GM18526 (cell line): Measurements from ENCODE around the gene MYO3B.

Experiments
- POLR2A ChIP-seq: IDR thresholded peaks from 3 replicates; pipeline ENCODE4 v1.6.1; 2011; ENCODE audit not compliant: insufficient read length; ENCODE audit errors: extremely low read depth

Gene MYO3B

DNA sequence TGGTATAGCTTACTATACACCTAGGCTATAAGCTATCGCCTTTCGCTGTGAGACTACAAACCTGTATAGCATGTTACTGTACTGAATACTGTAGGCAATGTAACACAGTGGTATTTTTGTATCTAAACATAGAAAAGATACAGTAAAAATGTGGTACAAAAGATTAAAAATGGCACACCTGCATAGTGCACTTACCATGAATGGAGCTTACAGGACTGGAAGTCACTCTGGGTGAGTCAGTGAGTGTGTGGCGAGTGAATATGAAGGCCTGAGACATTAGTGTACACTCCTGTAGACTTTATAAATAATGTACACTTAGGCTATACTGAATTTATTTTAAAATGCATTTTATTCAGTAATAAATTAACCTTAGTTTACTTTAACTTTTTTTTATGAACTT, 279.0 kb downstream of the MYO3B start:
- no peak for TF ChIP-seq POLR2A

DNA sequence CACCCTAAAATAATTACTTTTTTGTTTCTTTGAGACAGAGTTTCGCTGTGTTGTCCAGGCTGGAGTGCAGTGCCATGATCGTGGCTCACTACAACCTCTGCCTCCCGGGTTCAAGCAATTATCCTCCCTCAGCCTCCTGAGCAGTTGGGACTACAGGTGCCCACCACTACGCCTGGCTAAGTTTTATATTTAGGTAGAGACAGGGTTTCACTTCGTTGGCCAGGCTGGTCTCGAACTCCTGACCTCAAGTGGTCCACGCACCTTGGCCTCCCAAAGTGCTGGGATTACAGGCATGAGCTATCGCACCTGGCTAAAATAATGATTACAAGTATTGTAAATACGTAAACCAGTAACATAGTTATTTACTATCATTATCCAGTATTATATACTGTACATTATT, 279.8 kb downstream of the MYO3B start:
- no peak for TF ChIP-seq POLR2A

DNA sequence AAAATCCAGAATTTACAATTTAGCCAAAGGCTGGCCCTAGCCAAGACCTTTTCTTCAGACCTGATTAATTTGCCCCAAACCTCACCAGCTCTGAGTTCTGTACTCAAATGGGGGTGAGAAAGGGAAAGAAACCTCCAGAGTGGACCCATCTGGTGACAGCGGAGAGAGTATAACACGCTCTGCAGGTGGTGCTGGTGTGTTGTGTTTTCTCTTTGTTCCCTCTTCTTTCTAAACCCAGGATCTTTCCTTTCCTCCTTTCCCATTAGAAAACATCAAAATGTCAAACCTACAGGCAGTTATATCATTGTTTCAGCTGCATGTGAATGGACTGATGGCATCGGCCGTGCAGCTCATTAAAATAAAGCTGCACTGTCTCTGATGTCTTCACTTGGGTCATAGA, 283.9 kb downstream of the MYO3B start:
- no peak for TF ChIP-seq POLR2A

DNA sequence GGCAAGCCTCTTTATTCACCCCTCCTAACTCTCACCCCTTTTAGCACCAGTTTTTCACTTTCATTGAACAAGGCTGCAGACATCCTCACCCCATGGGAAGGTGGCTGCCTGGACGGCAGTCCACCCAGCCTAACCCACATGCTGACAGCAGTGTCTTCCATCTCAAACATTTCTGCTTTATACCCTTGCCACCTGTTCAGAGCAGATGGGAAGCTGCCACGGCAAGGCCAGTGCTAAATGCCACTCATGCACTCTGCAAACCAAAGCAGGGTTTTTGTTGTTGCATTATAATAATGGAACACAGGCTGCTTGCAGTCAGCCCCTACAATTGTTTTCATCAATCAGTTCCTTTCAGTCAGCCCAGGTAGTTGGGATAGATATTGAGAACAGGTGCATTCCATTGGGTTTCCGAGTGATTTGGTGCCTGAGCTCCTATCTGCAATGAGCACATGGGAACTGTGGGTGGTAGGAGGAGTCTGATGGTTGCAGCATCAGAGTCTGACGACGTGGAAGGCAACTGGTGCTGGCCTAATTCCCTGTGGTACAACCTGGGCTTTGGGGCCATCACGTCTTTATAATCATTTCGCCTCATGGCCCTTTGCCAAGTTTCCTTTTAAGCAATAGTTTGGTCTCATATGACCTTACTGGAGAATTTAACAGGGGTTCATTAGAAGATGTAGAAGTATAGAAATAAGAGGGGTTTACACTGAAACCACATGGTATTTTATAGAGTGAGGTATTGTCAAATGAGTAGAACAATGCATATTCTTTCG, 284.7 kb downstream of the MYO3B start:
- TF ChIP-seq POLR2A: no peak

DNA sequence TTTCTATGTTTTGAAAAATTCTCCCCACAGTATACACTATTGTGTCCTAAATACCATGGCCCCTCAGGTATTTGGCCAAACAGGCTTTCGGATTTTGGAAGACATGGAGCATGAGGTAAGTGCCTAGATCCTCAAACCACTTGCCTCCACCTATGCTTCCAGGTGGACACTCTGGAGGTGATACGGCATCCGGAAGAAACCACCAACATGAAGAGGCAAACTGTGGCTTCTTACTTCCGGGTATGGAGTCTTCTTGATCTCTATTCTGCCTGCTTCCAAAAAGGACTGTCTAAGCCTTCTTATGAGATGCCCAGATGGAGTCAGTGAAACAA, 285.2 kb downstream of the MYO3B start:
- TF ChIP-seq POLR2A: no peak

DNA sequence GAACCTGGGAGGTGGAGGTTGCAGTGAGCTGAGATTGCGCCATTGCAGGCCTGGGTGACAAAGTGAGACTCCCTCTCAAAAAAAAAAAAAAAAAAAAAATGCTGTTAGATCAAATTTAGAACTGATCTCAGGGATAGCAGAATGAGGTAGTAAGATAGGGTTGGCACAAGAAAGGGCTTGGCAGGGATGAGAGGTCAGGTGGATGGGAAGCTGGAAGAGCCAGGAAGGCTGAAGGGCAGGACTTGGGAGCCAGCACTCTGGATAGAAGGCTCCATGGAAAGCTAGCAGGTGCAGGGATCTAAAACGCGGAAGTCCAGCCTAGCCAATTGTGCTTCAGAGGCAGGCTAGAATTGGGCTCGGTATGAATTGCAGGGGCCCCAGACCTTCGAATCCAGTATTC, 286.3 kb downstream of the MYO3B start:
- TF ChIP-seq POLR2A: no peak

DNA sequence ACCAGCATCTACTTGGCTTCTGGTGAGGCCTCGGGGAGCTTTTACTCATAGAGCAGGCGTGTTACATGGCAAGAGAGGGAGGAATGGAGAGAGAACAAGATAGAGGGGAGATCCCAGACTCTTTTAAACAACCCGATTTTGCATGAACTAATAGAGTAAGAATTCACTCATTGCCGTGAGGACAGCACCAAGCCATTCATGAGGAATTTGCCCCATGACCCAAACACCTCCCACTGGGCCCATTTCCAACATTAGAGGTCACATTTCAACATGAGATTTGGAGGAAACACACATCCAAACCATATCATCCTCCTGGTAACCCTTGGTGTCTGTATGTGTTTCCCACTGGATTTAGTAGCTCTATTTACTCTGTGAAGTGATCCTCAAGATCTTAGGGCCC, 287.3 kb downstream of the MYO3B start:
- no peak for TF ChIP-seq POLR2A

DNA sequence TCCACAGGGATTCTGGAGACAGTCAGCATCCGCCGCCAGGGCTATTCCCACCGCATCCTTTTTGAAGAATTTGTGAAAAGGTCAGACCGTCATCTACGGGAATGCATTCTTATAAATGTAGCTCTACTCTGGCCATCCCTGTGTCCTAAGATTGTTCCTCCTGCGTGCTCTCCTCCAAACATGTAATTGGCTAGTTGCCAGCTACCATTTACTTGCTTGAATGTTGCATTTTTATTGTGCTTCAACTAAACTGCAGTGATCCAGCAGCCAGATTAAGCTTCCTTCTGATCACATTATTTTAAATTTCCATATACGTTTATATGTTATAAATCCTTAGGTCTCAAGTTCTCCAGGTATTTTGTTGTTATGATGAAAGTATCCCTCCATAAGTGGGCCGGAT, 288.7 kb downstream of the MYO3B start:
- TF ChIP-seq POLR2A: no peak

DNA sequence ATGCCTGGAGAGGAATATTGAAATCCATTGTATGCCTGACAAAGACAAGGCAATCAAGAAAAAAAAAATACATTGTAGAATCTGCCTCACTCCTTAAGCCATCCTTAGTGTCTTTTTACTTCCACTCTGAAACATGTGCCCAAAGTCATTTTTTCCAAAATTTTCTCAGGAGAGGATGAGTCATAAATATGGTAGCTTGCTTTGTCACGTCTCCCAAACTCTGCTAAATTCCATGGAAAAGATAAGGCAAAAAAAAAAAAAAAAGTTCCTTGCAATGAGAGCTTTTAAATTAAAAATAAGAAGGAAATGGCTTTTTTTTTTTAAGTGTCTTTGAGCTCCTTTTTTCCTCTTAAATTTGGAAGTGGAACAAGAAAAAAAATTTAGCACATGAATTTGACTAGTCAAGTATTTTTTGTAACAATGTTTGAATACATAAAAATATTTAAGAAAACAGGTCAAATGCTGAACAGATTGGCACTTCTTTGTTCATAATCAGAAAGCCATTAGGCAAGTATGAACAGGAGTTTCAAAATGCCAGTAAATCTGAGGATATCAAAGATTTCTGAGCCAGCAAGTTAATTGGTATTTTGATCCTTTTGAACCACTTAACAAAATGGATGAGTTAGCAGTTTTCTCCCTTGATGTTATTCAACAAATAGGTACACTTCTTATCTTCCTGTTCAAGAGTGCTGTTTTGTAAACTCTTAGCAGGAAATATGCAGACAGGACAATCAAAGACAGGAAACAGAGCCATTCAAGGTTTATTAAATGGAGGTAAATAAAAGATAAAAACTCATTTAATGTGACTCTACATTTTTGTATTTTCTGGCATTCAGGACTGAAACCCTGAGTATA, 289.8 kb downstream of the MYO3B start:
- no peak for TF ChIP-seq POLR2A

DNA sequence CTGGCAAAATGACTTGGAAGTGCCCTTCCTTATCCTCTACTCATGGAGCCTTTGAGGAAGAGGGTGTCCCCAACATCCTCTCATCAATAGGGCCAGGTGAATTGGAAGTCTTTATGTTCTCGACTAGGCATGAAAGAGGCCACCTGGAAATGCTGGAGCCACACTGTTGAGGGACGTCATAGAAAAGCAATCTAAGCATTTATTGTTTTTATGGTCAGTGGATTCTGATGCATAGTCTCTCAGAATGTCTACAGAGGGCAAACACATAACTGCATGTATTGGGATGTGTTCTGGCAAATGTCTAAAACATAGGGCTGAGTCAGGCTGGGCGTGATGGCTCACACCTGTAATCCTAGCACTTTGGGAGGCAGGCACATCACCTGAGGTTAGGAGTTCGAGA, 290.6 kb downstream of the MYO3B start:
- no peak for TF ChIP-seq POLR2A

DNA sequence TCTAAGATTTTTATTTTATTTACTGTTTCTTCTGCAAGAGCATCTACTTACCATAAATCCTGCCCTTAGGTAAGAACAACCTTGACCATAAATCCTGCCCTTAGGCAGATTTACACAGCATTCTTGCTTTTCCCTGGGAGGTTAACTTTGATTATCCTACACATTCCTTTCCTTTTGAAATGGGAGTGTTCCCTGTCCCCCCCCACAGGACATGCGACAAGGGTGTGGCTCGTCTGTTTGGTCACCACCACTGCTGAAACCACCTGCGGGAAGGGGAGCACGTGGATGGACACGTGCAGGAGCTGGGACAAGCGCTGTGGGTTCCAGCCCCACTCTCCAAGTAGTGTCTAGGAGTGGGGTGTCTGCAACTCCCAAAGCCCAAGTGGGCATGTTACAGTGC, 297.9 kb downstream of the MYO3B start:
- TF ChIP-seq POLR2A: no peak

DNA sequence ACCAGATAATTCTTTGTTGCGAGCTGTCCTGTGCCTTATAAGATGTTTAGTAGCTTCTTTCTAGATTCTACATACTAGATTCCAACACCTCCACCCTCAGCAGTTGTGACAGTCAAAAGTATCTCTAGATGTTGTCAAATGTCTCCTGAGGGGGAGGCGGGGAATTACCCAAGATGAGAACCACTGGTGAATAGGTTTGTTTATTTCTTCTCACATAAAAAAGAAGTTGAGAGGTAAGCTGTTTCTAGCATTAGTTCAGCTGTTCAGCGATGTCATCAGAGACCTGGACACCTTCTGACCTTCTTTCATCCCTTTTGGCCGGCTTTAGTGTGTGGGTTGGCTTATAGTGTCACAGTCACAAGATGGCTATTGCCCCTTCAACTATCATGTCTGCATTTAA, 299.7 kb downstream of the MYO3B start:
- no peak for TF ChIP-seq POLR2A

DNA sequence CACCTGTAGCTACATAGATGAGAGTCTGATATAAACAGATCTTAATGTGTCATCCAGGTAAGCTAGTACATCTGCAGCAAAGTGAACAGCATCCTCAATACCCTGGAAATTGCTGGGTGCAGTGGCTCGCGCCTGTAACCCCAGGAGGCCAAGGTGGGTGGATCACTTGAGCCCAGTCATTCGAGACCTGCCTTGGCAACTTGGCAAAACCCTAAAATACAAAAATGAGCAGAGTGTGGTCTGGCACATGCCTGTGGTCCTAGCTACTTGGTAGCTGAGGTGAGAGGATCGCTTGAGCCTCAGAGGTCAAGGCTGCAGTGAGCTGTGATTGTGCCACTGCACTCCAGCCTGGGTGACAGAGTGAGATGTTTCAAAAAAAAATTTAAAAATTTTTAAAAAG, 303.3 kb downstream of the MYO3B start:
- TF ChIP-seq POLR2A: no peak

DNA sequence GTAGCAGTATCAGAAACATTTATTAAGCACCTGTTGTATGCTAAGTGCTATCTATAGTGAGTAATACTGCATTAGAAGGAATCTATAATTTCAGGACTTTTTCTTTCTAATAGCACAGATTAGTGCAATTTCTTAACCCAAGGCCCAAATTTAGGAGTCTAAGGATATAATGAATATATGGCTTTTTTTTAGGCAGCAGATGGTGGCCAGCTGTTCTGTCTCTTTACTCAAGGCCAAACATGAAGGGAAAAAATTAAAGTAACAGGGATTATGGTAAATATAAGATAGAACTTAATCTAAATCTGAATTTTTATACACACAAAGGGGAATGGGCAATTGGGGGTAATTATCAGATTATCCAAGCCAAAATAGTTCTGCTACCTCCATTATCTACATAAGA, 306.6 kb downstream of the MYO3B start:
- TF ChIP-seq POLR2A: no peak

DNA sequence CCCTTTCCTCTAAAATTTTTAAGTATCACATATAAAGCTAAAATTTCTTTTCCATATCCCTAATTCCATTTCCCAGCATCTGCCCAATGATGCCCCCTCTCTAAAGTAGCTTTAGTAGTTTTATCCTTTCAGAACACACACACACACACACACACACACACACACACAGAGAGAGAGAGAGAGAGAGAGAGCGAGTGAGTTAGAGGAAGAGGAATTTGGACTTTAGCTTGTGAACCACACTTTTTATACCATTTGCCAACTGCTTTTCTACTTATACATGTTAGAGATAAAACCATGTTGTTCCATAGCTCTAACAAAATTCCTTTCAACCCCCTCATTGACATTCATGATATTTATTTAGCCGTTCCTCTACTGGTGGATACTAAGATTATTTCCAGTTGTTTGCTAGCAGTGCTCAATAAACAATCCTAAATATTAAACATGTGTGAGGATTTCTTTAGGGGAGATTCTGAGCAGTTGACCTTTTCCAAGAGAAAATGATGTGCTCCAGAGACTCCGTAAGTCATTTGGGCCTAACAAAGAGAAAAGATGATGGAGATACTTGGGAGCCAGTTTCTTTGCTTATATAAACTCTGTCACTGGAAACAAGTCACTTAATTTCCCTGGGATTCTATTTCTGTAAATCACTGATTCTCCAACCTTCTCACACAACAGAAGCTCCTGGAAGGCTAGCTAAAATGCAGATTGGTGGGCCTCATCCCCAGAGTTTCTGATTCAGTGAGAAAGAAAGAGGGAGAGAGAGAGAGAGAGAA, 307.5 kb downstream of the MYO3B start:
- no peak for TF ChIP-seq POLR2A

DNA sequence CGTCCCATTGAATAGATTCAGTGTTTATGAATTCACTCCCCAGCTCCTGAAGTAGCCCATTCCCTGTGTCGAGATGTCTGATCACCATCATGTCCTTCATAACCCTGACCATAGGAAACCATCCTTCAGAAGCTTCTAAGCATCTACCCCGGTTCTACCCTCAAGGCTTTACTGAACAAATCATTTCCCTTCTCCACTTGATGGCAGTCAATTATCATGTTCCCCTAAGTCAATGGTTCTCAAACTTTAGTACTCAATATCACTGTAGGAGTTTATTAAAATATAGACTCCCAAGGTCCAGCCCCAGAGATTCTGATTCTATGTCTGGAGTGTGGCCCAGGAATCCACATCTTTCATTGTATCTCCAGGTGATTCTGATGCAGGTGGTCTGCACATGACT, 308.8 kb downstream of the MYO3B start:
- no peak for TF ChIP-seq POLR2A

DNA sequence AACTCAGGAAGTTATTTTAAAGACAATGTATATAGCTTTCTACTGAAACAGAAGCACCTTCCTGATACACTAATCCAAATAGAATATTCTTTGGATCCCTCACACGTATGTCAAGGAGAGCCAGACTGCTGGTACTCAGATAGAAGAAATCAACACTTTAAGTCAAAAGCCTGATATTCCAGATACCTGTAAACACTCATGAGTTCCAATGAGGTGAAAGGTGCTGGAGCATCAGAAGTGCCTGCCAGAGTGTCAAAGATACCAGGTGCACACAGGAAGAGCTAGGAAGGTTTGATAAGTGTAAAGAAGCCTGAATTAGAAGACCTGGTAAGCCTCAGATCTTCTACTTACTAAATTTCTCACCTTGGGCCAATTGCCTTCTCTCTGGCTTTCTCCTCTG, 310.9 kb downstream of the MYO3B start:
- TF ChIP-seq POLR2A: no peak

DNA sequence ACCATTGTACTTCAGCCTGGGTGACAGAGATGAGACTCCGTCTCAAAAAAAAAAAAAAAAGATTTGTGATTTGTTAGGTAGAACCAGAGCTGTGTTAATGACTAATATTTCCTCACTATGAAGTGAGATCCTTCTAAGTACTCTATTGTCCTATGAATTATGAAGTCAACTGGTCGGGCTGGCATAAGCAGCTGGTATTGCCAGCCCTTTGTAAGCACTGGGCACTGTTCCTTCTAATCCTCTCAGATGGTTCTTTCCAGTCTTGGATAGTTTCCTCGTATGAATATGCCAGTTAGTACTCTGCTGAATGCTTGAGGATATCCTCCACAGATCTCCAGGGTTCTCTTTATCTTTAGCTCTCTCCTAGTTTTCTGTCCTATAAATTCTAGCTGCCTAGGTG, 314.1 kb downstream of the MYO3B start:
- no peak for TF ChIP-seq POLR2A
